ENCODE measurements around the gene FEN1.
A peak's percentile ranks its signal among the peaks of the same experiment; 100 is the strongest.

The FEN1 gene

DNA sequence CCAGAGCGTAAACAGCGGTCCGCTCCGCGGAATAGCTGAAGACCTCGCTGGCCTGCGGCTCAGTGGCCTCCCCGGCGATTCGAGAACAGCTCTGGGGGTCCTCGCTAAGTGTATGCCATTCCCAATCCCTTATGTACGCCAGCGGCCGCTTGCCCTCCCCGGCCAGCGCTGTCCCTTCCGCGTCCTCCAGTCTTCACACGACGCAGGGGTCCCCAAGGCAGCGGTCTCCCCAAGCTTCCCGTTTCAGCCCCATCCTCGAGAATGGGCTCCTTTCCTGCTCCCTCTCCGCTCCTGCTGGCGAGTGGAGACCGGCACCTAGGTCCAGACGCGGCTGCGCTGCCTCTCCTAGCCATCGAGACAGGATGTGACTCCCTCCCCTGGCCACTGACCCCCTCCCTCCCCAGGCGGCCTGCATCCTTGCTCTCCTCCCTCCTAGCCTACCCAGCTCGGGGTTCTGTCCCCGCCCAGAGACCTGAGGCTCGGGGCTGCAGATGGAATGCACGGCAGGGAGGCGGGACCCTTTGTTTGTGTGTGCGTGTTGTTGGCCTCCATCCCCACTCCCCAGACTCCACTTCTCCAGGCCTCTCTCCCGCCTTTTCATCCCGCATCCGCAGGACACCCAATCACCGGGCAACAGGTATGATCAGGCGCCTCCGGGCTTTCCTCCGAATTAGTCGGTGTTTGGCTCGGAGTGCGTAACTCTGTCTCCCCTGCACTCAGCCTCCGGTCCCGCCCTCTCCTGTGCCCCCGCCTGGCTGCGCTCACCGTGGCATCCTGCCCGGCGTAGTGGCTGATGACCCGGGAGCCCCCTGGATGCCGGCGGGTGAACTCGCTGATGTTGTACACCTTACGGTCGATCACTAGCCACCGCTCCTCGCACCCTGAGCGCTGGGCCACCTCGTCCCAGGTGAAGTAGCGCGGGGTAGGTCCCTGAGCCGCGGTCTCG lies 23.4 kb downstream of the FEN1 start:
- no peak for DNase-seq (ENCODE audit: extremely low spot score, insufficient read length, low read depth)
- FAIRE-seq, result no peak

- peak; percentile 47 for FAIRE-seq
Measured at GRCh38 chr11:61816736-61817455, 24.2 kb downstream of the FEN1 start, which contains the start of gene FADS1. TSS of gene FADS1 (minus strand) at chr11:61817003. CDS start at chr11:61816929, 74 bp downstream.

GRCh38 chr11:61817471-61818202 lies 24.9 kb downstream of the FEN1 start:
- DNase-seq (ENCODE audit: extremely low spot score, insufficient read length, low read depth) (no peak), FAIRE-seq (no peak)

More at GRCh38 chr11:61816736-61817455, 24.2 kb downstream of the FEN1 start, which contains the start of gene FADS1:
- DNase-seq (ENCODE audit: extremely low spot score, insufficient read length, low read depth), result no peak

DNA sequence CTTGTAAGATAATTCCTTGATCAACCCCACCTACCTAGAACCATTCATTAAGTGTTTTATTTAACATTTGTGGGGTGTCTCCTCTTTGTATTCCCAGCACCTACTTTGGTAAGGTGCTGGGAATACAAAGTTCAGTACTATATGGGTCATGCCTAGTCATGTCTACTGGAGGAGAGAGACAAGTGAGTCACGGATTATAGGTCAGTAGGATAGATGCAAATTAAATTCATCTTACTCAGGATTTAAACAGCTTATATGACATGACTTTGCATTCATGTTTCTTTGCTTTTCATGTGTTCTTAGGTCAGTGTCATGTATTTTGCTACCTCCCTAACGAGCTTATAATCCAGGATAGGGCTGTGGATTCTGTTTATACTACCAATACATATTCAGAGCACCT lies 27.5 kb downstream of the FEN1 start:
- FAIRE-seq (no peak), DNase-seq (ENCODE audit: extremely low spot score, insufficient read length, low read depth) (no peak)

DNA sequence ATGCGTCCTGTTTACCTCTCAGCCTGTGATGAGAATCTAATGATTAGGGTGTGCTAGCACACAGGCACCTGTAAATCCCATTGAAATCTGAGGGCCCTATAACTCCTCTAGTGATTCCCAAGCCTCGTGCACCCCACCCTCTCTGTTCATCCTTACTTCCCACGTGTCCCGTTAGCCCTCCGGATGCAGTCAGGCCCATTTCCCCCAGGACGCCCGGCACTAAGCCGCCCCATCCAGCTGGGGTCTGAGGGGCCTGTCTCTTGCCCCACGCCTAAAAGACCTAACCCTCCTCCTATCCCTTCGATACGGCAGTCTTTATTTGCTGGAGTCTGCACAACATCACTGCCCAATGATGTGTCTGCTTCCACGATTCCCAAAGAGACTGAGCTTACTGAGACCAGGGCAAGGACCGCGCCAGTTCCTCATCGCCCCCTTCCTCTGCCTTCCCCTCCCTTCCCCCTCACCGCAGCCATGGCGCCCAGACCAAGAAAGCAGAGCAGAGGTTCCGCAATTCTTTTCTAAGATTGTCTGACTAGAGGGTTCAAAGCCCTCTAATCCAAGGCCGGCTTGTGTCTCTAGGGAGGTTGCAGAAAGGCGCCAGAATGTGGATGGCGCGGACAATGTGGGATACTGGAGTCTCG lies 34.3 kb downstream of the FEN1 start:
- peak; percentile 71 for FAIRE-seq
- no peak for DNase-seq (ENCODE audit: extremely low spot score, insufficient read length, low read depth)

GRCh38 chr11:61827571-61828378 lies 35.1 kb downstream of the FEN1 start, which contains the start of gene FADS2:
TSS of gene FADS2 (plus strand) at chr11:61828300. CDS start at chr11:61828391, 91 bp downstream.
- DNase-seq (ENCODE audit: extremely low spot score, insufficient read length, low read depth) (no peak), FAIRE-seq (peak; percentile 96)

GRCh38 chr11:61828379-61828628 lies 35.6 kb downstream of the FEN1 start:
- FAIRE-seq, result no peak
- no peak for DNase-seq (ENCODE audit: extremely low spot score, insufficient read length, low read depth)

DNA sequence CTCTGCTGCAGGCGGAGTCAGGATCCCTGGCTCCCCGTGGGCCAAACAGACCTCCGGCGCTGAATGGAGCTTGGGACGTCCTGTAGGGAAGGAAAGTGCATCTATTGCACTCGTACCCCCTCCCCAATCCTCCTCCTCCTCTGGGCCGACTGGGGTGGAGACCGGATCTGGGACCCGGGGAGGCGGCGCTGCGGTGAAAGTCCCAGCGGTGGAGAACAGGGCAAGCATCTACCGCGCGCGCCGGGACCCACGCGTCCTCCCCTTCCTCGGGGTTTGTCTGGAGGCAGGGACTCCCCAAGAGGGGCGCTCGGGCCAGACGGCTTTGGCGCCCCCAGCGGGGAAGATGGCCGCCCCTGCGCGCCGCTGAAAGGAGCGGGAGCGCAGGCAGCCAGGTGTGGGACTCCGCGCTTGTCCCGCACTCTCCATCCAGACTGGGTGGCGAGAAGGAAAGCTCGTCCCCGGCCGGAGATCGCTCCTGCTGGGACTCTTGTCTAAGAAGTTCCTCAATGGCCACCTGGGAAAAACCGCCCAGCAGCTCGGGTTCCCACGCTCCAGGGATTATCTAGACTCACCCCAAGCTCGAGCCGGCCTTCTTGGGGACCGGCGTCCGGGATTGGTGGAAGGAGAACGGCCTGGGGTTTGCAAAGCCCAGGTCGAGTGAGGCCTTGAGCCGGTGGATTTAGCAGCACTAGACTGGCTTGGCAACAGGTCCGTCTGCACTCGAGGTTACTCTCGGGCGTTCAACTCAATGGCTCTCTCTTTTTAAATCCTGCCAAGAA lies 36.1 kb downstream of the FEN1 start:
- DNase-seq (ENCODE audit: extremely low spot score, insufficient read length, low read depth) (no peak), FAIRE-seq (peak; percentile 47)

- FAIRE-seq (no peak), DNase-seq (ENCODE audit: extremely low spot score, insufficient read length, low read depth) (no peak)
Measured at GRCh38 chr11:61829806-61830205, 37.1 kb downstream of the FEN1 start.

DNA sequence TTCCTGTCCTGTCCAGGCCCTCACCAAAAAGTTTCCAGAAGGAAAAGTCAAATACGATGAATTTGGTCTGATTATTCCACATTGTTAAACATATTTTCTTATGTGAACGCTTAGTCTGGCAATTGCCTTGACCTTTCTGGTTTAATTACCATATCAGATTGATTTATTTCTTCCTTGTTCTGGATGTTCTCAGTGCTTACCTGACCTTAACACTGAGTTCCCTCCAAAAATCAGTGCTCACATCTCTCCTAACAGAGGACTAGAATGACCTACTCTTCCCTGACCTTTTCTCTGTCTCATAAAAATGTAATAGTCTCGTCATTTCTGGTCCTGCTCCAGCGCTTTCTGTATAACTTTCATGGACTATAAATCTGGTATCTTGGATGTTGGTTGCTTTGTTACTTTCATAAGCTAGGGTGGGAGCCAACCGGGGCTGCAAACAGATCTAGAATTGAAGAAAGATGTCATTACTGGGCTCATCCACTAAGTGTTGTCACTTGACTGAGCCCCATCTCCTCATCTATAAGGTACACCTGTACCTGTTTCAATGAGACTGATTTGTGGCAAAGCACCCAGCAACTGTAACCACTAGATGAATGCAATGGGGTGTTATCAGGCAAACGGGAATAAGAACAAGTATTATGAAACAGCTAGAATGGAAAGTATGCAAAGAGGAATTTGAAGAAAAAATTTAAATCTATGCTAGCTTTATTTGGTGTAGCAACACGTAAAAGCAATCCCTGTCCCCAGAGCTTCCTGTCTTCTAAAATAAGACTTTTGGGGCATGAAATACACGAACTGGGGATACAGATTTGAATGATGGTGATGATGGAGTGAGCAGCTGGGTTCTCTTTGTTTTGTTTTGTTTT lies 37.8 kb downstream of the FEN1 start:
- no peak for DNase-seq (ENCODE audit: extremely low spot score, insufficient read length, low read depth)
- no peak for FAIRE-seq

- no peak for DNase-seq (ENCODE audit: extremely low spot score, insufficient read length, low read depth)
- no peak for FAIRE-seq
Measured at GRCh38 chr11:61832207-61832606, 39.5 kb downstream of the FEN1 start.

DNA sequence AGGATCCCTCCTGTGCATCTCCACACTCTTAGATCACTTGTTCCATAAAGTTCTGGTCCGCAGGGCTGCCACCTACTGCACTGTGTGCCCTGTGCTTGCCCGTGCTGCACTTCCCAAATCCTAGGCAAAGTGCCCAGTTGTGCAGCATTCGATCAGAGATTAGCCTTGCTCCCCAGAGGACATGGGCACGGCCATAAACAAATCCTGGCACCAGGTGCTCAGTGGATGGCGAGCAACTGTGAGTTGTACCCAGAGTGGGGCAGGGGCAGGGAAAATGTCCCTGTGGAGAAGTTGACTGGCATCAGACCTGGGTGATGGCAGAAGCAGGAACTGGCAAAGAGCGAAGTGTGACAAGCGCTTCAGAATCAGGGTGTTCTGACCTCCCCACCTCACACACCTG lies 40.0 kb downstream of the FEN1 start:
- DNase-seq (ENCODE audit: extremely low spot score, insufficient read length, low read depth) (no peak), FAIRE-seq (no peak)

DNA sequence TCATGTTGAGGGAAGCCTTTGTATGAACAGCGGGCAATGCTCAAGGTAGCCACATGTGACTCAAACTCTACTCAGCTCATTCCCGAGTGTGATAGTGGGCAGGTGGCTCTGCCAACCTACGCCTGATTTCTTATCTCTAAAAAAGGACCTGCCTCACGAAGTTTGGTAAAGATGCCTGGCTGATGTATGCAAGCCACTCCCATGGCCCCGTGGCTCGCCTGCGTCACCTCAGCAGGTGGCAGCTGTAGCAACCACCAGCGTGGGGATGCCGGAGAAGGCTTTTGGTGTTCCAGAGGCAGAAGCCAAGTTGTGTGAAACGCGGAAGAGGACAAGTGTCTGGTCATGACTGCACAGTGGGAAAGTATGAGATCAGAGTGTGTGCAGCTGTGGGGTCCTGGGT lies 40.8 kb downstream of the FEN1 start:
- FAIRE-seq, result no peak
- no peak for DNase-seq (ENCODE audit: extremely low spot score, insufficient read length, low read depth)

DNA sequence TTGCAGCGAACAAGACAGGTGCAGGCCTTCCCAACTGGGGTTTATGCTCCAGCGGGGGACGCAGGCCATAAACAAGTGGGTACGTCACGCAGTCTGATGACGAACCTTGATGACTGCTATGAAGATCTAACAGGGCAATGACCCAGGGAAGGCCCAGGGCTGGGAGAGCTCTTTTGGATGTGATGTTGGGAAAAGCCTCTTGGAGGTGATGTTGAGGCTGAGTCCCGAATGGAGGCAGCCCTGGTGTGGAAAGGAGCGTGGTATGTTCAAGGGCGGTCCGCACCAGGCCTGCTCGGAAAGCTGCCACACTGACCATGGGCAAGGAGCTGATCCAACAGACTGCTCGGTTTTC lies 41.2 kb downstream of the FEN1 start:
- no peak for DNase-seq (ENCODE audit: extremely low spot score, insufficient read length, low read depth)
- FAIRE-seq, result no peak

DNA sequence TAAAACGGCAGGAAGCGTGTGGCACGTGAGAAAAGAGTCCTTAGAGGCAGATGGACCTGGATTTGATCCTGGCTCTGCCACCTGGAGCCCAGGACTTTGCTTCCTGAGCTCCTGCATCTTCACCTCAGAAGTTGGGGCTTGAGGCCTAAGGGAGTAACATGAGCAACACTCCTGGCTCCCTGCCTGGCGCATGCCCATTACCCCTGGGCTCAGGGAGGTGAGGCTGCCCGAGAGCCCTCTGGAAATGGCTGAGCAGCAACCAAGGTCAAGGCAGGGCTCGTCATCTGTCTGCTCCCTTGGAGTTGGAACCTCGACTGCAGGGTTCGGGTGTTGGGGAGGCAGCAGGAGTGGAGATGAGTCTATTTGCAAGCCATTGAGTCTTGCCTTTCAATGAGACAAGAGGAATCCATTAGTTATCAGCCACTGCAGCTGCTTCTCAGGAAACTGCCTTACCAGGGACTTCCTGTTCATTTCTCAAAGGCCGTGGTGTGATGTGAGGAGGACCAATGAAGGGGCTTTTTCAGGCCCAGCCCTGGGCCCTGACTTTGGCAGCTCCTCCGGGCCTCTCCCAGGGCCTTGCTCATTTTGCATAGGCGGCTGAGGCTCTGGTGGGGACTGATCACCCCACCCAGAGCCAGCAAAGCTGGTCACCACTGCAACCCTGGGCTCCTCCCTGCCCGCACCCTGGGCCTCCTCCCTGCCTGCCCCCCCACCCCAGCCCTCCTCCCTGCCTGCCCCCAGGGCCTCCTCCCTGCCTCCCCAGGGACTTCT lies 41.8 kb downstream of the FEN1 start:
- DNase-seq (ENCODE audit: extremely low spot score, insufficient read length, low read depth), result no peak
- FAIRE-seq, result peak; percentile 91

GRCh38 chr11:61836193-61836592 lies 43.5 kb downstream of the FEN1 start:
- FAIRE-seq (no peak), DNase-seq (ENCODE audit: extremely low spot score, insufficient read length, low read depth) (no peak)

DNA sequence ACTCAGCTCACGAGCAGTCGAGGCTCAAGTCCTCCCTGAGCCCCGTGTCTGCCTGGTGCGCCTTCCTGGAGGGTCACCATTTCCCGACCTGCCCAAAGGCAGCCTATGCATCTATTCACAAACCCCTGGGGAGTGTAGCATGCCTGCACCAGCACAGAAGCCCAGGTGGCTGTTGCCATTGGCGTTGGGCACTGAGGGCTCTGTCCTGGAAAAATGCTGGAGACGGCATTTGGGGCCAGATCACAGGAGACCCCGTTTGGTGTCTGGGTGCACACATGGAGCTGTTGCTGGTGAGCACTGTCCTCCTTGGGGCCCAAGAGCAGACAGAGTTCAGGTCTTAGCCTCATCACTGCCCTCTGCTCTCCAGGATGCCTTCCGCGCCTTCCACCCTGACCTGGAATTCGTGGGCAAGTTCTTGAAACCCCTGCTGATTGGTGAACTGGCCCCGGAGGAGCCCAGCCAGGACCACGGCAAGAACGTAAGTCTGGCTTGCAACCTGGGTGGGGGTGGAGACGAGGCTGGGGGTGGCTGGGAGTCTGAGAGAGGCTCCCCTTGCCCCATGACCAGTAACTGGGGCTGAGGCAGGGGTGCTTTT lies 44.8 kb downstream of the FEN1 start:
- DNase-seq (ENCODE audit: extremely low spot score, insufficient read length, low read depth) (no peak), FAIRE-seq (no peak)
